HepG2 (cell line): ENCODE measurements around the gene LACTBL1.

ENCODE experiments used
- AHR ChIP-seq: IDR thresholded peaks from 2 replicates; pipeline ENCODE4 v1.6.1; 2018; ENCODE audit warnings: missing genetic modification reagents, missing compliant biosample characterization
- EZH2 ChIP-seq: conservative IDR thresholded peaks from 2 replicates; pipeline ENCODE4 v1.6.1; 2012; ENCODE audit warnings: mild to moderate bottlenecking, low read depth, low read length, moderate library complexity
- HCFC1 ChIP-seq: fragments of 150-350 bp; IDR thresholded peaks from 2 replicates; pipeline ENCODE4 v1.6.1; 2014; ENCODE audit warnings: low read depth, low read length
- JUND ChIP-seq: sonication (generic); formaldehyde crosslinking; IDR thresholded peaks from 2 replicates; pipeline ENCODE4 v1.8.0; 2022; ENCODE audit warnings: mild to moderate bottlenecking, missing genetic modification reagents
- KMT2B ChIP-seq: IDR thresholded peaks from 2 replicates; pipeline ENCODE4 v1.6.1; 2016; ENCODE audit warnings: missing genetic modification reagents, missing compliant biosample characterization
- PCBP1 ChIP-seq: fragments of 200-400 bp; formaldehyde crosslinking; IDR thresholded peaks from 2 replicates; pipeline ENCODE4 v1.6.1; 2017; ENCODE audit warnings: mild to moderate bottlenecking, low read depth, low read length, borderline replicate concordance
- RBM22 ChIP-seq: fragments of 200-400 bp; formaldehyde crosslinking; optimal IDR thresholded peaks from 2 replicates; pipeline ENCODE3; 2017; ENCODE audit warnings: mild to moderate bottlenecking, low read length, moderate library complexity
- RFX1 ChIP-seq: fragments of 450-650 bp; IDR thresholded peaks from 2 replicates; pipeline ENCODE4 v1.6.1; 2017
- SIN3A ChIP-seq: IDR thresholded peaks from 2 replicates; pipeline ENCODE4 v1.6.1; 2011; ENCODE audit warnings: low read depth, mild to moderate bottlenecking, control low read depth, low read length, borderline replicate concordance
- ZNF280B ChIP-seq: sonication (generic); formaldehyde crosslinking; IDR thresholded peaks from 2 replicates; pipeline ENCODE4 v1.5.0; 2020; ENCODE audit warnings: missing genetic modification reagents, mild to moderate bottlenecking, borderline replicate concordance
- ZNF598 ChIP-seq: sonication (generic); formaldehyde crosslinking; IDR thresholded peaks from 2 replicates; pipeline ENCODE4 v1.5.1; 2020; ENCODE audit warnings: mild to moderate bottlenecking, missing genetic modification reagents, borderline replicate concordance
- ZSCAN29 ChIP-seq: sonication (generic); formaldehyde crosslinking; conservative IDR thresholded peaks from 2 replicates; pipeline ENCODE4 v1.4.0; 2020; ENCODE audit warnings: mild to moderate bottlenecking, missing genetic modification reagents
- TF ChIP-seq, protein P1 (sequence below): sonication (generic); formaldehyde crosslinking; IDR thresholded peaks from 2 replicates; pipeline ENCODE4 v1.4.0; 2020; ENCODE audit warnings: missing genetic modification reagents

DNA sequence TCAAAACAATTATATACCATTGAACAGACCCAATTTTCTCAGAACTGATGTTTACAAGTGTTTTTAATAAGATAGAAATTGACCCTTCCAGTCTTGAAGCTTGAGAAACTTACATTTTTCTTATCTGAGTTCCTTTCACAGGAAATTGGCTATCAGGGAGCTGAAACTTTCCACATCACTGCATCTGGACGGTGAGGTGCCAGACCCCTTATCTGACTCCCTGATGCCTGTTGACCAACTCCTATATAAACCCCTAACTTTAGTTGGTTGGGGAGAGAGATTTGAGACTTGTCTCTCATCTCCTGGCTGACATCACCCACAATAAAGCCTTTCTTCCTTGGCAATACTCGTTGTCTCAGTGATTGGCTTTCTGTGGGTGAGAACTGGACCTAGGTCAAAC, 31.4 kb downstream of the LACTBL1 start:
- no peak for TF ChIP-seq JUND (CRISPR knock-in tag)
- no peak for TF ChIP-seq HCFC1
- TF ChIP-seq, protein P1, sequence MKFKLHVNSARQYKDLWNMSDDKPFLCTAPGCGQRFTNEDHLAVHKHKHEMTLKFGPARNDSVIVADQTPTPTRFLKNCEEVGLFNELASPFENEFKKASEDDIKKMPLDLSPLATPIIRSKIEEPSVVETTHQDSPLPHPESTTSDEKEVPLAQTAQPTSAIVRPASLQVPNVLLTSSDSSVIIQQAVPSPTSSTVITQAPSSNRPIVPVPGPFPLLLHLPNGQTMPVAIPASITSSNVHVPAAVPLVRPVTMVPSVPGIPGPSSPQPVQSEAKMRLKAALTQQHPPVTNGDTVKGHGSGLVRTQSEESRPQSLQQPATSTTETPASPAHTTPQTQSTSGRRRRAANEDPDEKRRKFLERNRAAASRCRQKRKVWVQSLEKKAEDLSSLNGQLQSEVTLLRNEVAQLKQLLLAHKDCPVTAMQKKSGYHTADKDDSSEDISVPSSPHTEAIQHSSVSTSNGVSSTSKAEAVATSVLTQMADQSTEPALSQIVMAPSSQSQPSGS (CRISPR knock-in tag), result no peak
- TF ChIP-seq ZNF280B, result no peak
- no peak for TF ChIP-seq RBM22
- no peak for TF ChIP-seq KMT2B (CRISPR knock-in tag)
- TF ChIP-seq EZH2, result no peak
- TF ChIP-seq RFX1, result no peak
- no peak for TF ChIP-seq PCBP1
- no peak for TF ChIP-seq AHR
- no peak for TF ChIP-seq ZNF598 (CRISPR knock-in tag)
- no peak for TF ChIP-seq ZSCAN29 (CRISPR knock-in tag)
- TF ChIP-seq SIN3A, result no peak
